CD14-positive monocyte (primary cell): Measurements from ENCODE around the gene NDFIP2. TPM values are rescaled to one million over a fixed set of nuclear protein-coding genes. Genes with fewer than 3 reads are reported as not detected.

Experiments used
- DNase-seq, 3 donors: peaks; one replicate each; pipeline ENCODE4 v3.0.0-alpha.2; 2011 to 2022
- H2AFZ ChIP-seq: 2 replicates; pipeline ENCODE4 v1.6.0; 2012; ENCODE audit warnings: mild to moderate bottlenecking, low read depth, low read length, inconsistent platforms; ENCODE audit not compliant: insufficient read depth, poor library complexity, severe bottlenecking
- H3K27ac ChIP-seq, 2 donors: 1 replicate in 1 of 2; 2 replicates in 1 of 2; pipeline ENCODE4 v1.5.1; 2012 to 2013; ENCODE audit warnings: low read length in 2 of 2, control low read depth in 1 of 2, inconsistent platforms in 1 of 2, low read depth in 1 of 2, mild to moderate bottlenecking in 1 of 2
- H3K27me3 ChIP-seq, 2 donors: one replicate each; pipeline versions ENCODE4 v1.6.0 to v1.6.1; 2011 to 2013; ENCODE audit warnings: low read length in 2 of 2; ENCODE audit not compliant: control insufficient read depth in 2 of 2, insufficient read depth in 2 of 2
- H3K36me3 ChIP-seq, 2 donors: replicated peaks in 1 of 2; 1 replicate in 1 of 2; 2 replicates in 1 of 2; pipeline versions ENCODE4 v1.5.1 to v1.6.1; 2012 to 2013; ENCODE audit warnings: low read length in 2 of 2, control low read depth in 1 of 2, inconsistent platforms in 1 of 2, mild to moderate bottlenecking in 1 of 2; ENCODE audit not compliant: insufficient read depth in 2 of 2, control insufficient read depth in 1 of 2
- H3K4me1 ChIP-seq, 2 donors: 1 replicate in 1 of 2; 2 replicates in 1 of 2; pipeline versions ENCODE4 v1.5.1 to v1.6.1; 2012 to 2013; ENCODE audit warnings: low read length in 2 of 2, control low read depth in 1 of 2, inconsistent platforms in 1 of 2, mild to moderate bottlenecking in 1 of 2, moderate library complexity in 1 of 2; ENCODE audit not compliant: insufficient read depth in 2 of 2, control insufficient read depth in 1 of 2
- H3K4me2 ChIP-seq: replicated peaks from 2 replicates; pipeline ENCODE3; 2012; ENCODE audit warnings: low read length, moderate library complexity, mild to moderate bottlenecking; ENCODE audit not compliant: poor library complexity, severe bottlenecking; ENCODE audit errors: extremely low read depth
- H3K4me3 ChIP-seq, 3 experiments: fragments of 200-600 bp in 1 of 3; sonication (generic) in 1 of 3; replicated peaks in 1 of 3; 1 replicate in 2 of 3; 2 replicates in 1 of 3; pipeline ENCODE4 v1.5.1; 2011 to 2013; ENCODE audit warnings: low read length in 3 of 3, mild to moderate bottlenecking in 3 of 3, control low read depth in 2 of 3, low read depth in 2 of 3, inconsistent platforms in 1 of 3, moderate library complexity in 1 of 3
- H3K79me2 ChIP-seq: 2 replicates; pipeline ENCODE4 v1.6.0; 2012; ENCODE audit warnings: mild to moderate bottlenecking, control low read depth, inconsistent platforms, low read length, moderate library complexity; ENCODE audit not compliant: insufficient read depth
- H3K9ac ChIP-seq: 2 replicates; pipeline ENCODE4 v1.6.0; 2017; ENCODE audit warnings: low read length, mild to moderate bottlenecking; ENCODE audit not compliant: insufficient read depth, poor library complexity, severe bottlenecking
- H3K9me3 ChIP-seq, 2 donors: replicated peaks in 1 of 2; 1 replicate in 1 of 2; 2 replicates in 1 of 2; pipeline versions ENCODE4 v1.5.1 to v1.6.1; 2012 to 2013; ENCODE audit warnings: low read length in 2 of 2, control low read depth in 1 of 2; ENCODE audit not compliant: control insufficient read depth in 1 of 2, insufficient read depth in 1 of 2
- H4K20me1 ChIP-seq: 2 replicates; pipeline ENCODE4 v1.6.0; 2012; ENCODE audit warnings: mild to moderate bottlenecking, low read length, control low read depth, moderate library complexity; ENCODE audit not compliant: insufficient read depth
- H3K27ac Mint-ChIP-seq, 7 donors: one replicate each; pipeline ENCODE4 v1.8.0; 2020; ENCODE audit warnings: mild to moderate bottlenecking in 7 of 7, mixed read lengths in 7 of 7, moderate library complexity in 6 of 7, inconsistent platforms in 2 of 7
- H3K27me3 Mint-ChIP-seq, 3 donors: one replicate each; pipeline ENCODE4 v1.8.0; 2021 to 2022; ENCODE audit warnings: low read depth in 3 of 3, mild to moderate bottlenecking in 3 of 3, mixed read lengths in 3 of 3, moderate library complexity in 3 of 3, inconsistent platforms in 1 of 3
- H3K36me3 Mint-ChIP-seq, 2 donors: one replicate each; pipeline ENCODE4 v1.8.0; 2020; ENCODE audit warnings: mixed read lengths in 2 of 2, inconsistent platforms in 1 of 2, mild to moderate bottlenecking in 1 of 2
- H3K4me1 Mint-ChIP-seq: one replicate; pipeline ENCODE4 v1.8.0; 2020; ENCODE audit warnings: mild to moderate bottlenecking, mixed read lengths
- H3K4me3 Mint-ChIP-seq, 2 donors: one replicate each; pipeline ENCODE4 v1.8.0; 2020; ENCODE audit warnings: mild to moderate bottlenecking in 2 of 2, mixed read lengths in 2 of 2, moderate library complexity in 1 of 2
- H3K9me3 Mint-ChIP-seq, 7 donors: one replicate each; pipeline ENCODE4 v1.8.0; 2020 to 2022; ENCODE audit warnings: mixed read lengths in 7 of 7, mild to moderate bottlenecking in 6 of 7, moderate library complexity in 6 of 7, inconsistent platforms in 2 of 7
- WGBS: methylation state at CpG from one replicate; pipeline ENCODE4 v1.1.5; 2013; ENCODE audit warnings: missing lambda C conversion rate; ENCODE audit not compliant: insufficient coverage; 5-methylcytosine and 5-hydroxymethylcytosine counted together
- intact Hi-C, 2 donors: fragments of 100-400 bp; cut with micrococcal nuclease; formaldehyde crosslinking; loops; one replicate each; pipeline versions ENCODE4 v1.15.0 to v1.15.1; 2023
- polyA plus RNA-seq, 3 donors: library from polyadenylated mRNA; depleted of rRNA in 1 of 3; unstranded in 2 of 3; stranded (reverse) in 1 of 3; fragments of 300-500 nt in 2 of 3; fragments of >200 nt in 1 of 3; fragmentation: Illumina TruSeq in 2 of 3; gene quantifications; 1 replicate in 2 of 3; 2 replicates in 1 of 3; pipeline ENCODE4 v1.2.3, GENCODE V29; 2012 to 2021
- TF ChIP-seq, protein P1 (sequence below): fragments of 200-600 bp; IDR thresholded peaks from one replicate; pipeline ENCODE4 v1.8.0; 2022; ENCODE audit warnings: antibody characterized with exemption, mild to moderate bottlenecking

NDFIP2 gene
- polyA plus RNA-seq, 3 donors, result not detected

DNA sequence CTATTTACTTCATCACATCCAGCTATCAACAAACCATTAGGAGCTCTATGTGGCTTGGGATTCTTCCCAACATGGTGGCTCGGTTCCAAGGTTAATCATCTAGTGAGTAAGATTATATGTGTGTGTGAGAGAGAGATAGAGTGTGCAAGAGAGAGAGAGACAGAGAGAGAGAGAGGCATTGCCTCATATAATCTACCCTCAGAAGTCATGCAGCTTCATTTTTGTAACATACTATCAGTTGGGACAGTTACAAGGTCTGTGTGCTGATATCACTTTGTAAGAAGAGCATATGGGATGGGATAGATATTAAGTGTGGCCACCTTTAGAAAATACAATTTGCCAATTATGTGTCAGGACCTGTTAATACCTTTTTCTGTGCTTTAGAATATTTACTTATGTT is 104.1 kb downstream of the NDFIP2 start:
- no peak overlapping the region for H3K9ac ChIP-seq
- no peak overlapping the region for H3K4me3 ChIP-seq
- TF ChIP-seq, protein P1, sequence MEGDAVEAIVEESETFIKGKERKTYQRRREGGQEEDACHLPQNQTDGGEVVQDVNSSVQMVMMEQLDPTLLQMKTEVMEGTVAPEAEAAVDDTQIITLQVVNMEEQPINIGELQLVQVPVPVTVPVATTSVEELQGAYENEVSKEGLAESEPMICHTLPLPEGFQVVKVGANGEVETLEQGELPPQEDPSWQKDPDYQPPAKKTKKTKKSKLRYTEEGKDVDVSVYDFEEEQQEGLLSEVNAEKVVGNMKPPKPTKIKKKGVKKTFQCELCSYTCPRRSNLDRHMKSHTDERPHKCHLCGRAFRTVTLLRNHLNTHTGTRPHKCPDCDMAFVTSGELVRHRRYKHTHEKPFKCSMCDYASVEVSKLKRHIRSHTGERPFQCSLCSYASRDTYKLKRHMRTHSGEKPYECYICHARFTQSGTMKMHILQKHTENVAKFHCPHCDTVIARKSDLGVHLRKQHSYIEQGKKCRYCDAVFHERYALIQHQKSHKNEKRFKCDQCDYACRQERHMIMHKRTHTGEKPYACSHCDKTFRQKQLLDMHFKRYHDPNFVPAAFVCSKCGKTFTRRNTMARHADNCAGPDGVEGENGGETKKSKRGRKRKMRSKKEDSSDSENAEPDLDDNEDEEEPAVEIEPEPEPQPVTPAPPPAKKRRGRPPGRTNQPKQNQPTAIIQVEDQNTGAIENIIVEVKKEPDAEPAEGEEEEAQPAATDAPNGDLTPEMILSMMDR, result no peak
- no peaks in the 10 kb centered on the region for H3K27me3 Mint-ChIP-seq
- H3K4me1 ChIP-seq, result no peaks in the 10 kb centered on the region
- WGBS, result no CpG with 5 or more reads among the region's 1 CpG
- H3K27ac Mint-ChIP-seq, result no peak overlapping the region
- H3K9me3 Mint-ChIP-seq, result peaks cover 5 to 17% (median 9%) of the 10 kb centered on the region in 7 donors
- no peaks in the 10 kb centered on the region for H3K36me3 ChIP-seq
- no peak overlapping the region for H3K27ac ChIP-seq
- H3K79me2 ChIP-seq, result no peaks in the 10 kb centered on the region
- no peaks in the 10 kb centered on the region for H3K4me1 Mint-ChIP-seq
- no peaks in the 10 kb centered on the region for H3K36me3 Mint-ChIP-seq
- no peak for DNase-seq
- no peak overlapping the region for H3K4me3 Mint-ChIP-seq
- no peaks in the 10 kb centered on the region for H4K20me1 ChIP-seq
- peaks cover 9 to 25% of the 10 kb centered on the region in 2 donors for H3K9me3 ChIP-seq
- no peaks in the 10 kb centered on the region for H3K27me3 ChIP-seq
- no peak overlapping the region for H3K4me2 ChIP-seq
- intact Hi-C loops, result no loop called here
- no peak overlapping the region for H2AFZ ChIP-seq

DNA sequence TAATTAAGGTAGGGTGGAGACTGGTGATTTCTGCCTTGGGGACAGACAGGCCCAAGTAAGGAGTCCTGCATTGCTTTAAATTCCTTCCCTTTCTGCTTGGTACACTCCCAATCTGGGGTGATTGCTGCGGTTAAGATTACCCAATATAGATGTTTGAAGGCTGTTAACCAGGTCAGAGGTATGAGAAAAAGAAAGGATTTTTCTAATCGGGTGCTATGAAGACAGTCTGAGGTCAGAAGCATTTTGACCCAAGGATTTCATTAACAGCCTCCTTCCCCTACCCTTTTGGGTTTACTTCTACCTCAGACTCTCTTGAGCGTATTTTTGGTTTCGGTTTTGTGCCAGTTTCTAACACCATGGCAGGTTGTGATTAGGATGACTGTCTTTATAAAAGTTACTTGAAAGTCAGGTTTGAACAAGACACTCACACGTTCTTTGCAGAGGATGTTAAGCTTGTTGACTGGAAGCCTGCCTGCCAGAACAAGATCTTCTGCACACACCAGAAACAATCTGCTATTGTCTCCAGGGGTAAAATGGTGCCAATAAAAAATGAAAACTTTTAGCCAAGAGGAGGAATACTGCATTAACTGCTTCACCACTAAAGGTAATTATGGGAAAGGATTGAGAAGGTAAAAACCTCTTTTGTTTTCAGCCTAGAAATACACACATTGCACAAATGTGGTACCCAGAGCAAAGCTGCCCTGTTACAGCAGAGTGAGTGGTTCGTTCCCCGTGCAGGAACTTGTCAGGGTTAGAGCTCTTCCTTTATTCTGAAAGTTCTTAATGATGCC is 108.8 kb downstream of the NDFIP2 start:
- WGBS, result no CpG with 5 or more reads among the region's 7 CpGs
- no peaks in the 10 kb centered on the region for H3K36me3 ChIP-seq
- no peak overlapping the region for H3K4me2 ChIP-seq
- H3K79me2 ChIP-seq, result no peaks in the 10 kb centered on the region
- no peak overlapping the region for H3K27ac ChIP-seq
- H3K9ac ChIP-seq, result no peak overlapping the region
- H3K27ac Mint-ChIP-seq, result no peak overlapping the region
- no peak overlapping the region for H3K4me3 ChIP-seq
- no peak for DNase-seq
- no peaks in the 10 kb centered on the region for H3K4me1 ChIP-seq
- intact Hi-C loops, result no loop called here
- TF ChIP-seq, protein P1, result no peak
- no peaks in the 10 kb centered on the region for H3K27me3 ChIP-seq
- no peaks in the 10 kb centered on the region for H4K20me1 ChIP-seq
- peaks cover 5 to 20% (median 15%) of the 10 kb centered on the region in 7 donors for H3K9me3 Mint-ChIP-seq
- no peak overlapping the region for H3K4me3 Mint-ChIP-seq
- no peaks in the 10 kb centered on the region for H3K36me3 Mint-ChIP-seq
- no peaks in the 10 kb centered on the region for H3K27me3 Mint-ChIP-seq
- H3K4me1 Mint-ChIP-seq, result no peaks in the 10 kb centered on the region
- H3K9me3 ChIP-seq, result peaks cover 3 to 4% of the 10 kb centered on the region in 2 donors
- no peak overlapping the region for H2AFZ ChIP-seq
